Stimulated activated naive CD4-positive, alpha-beta T cell (primary cell): ENCODE measurements around the gene FAM89B.

Source experiments
- DNase-seq, 6 experiments: peaks; one replicate each; lab custom pipeline; 2025; lab: John Stamatoyannopoulos, UW

Gene FAM89B

DNA sequence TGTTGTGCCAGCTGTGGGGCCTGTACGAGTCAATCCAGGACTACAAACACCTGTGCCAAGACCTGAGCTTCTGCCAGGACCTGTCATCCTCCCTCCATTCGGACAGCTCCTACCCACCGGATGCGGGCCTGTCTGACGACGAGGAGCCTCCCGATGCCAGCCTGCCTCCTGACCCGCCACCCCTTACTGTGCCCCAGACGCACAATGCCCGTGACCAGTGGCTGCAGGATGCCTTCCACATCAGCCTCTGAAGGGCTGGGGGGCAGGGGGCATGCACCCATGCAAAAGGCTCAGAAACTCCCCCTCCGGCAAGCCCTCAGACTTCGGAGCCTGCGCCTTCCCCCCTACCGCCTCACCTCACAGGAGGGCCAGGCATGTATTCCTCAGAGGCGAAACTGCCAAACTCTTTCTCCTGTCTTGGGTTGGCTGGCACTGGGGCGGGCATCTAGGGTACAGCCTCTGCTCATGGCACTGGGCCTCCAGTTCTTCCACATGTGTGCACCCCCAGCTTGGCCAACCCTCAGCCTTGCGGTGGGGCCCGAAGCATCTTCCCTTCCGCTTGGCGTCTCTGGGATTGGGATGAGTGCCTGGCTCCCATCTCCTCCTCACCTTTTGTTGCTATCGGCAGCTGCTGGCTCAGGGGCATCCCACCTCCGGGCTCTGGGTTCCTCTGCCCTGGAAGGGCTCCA is 1.2 kb downstream of the FAM89B start:
- DNase-seq = no peak

- peak; percentile 76 to 93 (median 85) for DNase-seq
These were observed 1.9 kb downstream of the FAM89B start for GRCh38 chr11:65574109-65574810.

GRCh38 chr11:65574811-65575567 is 2.7 kb downstream of the FAM89B start:
- peak in 5 of 6 experiments; percentile 56 to 70 (median 59) for DNase-seq

DNA sequence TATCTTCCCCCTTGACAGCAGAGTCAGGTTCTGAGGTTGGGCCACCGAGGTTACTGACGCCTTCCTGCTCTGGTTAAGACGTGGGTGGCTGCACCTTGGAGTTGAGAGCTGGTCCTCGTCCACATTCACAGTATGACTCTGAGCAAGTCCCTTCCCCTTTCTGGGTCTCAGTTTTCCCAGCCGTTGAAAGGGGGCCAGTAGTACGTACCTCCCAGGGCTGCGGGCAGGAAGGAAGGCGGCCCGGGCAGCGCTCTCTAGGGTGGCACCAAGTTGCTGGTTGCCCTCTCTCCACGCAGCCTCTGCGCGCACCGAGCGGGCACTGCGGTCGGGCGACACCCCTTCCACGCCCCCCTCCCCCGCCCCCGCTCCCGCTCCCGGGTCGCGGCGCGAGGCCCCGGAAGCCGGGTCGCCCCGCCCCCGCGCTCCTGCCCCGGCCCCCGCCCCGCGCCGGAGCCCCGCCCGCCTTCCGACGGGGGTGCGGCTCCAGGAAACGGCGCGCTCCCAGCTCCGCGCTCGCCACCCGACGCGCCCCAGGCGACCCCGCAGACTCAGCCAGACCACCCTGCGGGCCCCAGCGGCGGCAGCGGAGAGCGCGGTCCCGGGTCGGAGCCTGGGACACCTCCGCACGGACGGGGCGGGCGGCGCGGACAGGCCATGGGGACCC is 3.4 kb downstream of the FAM89B start, which contains the start of gene EHBP1L1:
Gene EHBP1L1 (plus strand): TSS at position 486 of the 664 bp plus-strand sequence. CDS start 250 bp downstream, outside the sequence.
- DNase-seq = peak; percentile 66 to 89 (median 78)

- no peak for DNase-seq
These were observed 4.0 kb downstream of the FAM89B start for GRCh38 chr11:65576232-65576866.

GRCh38 chr11:65576867-65577755 is 4.8 kb downstream of the FAM89B start:
- DNase-seq = peak in 1 of 6 experiments; percentile 26

GRCh38 chr11:65577756-65578109 is 5.4 kb downstream of the FAM89B start:
- no peak for DNase-seq

- no peak for DNase-seq
These were observed 5.8 kb downstream of the FAM89B start for GRCh38 chr11:65578134-65578533.

DNA sequence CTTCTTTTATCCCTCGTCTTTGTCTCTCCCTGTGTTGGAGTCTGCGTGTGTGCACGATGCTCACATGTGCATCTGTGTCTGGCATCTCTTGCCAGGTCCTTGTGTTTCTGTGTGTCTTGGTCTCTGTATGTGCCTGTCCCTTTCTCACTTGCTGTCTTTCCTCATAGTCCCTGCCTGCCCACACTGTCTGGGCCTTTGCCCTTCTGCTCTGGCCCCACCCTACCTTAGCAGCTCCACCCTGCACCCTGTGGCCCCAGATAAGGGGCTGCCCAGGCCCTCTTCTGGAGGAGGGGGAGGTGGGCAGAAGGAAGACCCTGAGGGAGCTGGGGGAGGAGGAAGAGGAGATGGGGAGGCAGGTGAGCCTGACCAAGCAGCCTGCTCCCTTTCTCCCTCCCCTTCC is 6.3 kb downstream of the FAM89B start:
- DNase-seq = no peak

DNA sequence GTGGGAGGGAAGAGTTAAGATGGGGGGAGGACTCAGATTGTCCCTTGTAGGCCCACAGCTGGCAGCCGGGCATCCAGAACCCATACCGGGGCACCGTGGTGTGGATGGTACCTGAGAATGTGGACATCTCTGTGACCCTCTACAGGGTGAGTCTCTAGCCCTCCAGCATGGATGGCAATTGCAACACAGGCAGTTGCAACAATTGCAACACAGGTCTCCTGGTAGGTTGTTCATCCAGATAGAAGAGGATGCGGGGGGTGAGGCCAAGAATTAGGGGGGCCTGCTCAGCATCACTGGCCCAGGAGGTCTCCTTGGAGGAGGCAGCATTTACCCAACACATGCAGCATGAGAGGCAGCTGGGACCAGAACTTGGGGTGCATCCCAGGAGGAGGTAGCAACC is 7.0 kb downstream of the FAM89B start:
- no peak for DNase-seq

GRCh38 chr11:65580031-65580692 is 7.8 kb downstream of the FAM89B start:
- no peak for DNase-seq

- no peak for DNase-seq
These were observed 8.4 kb downstream of the FAM89B start for GRCh38 chr11:65580756-65581155.

DNA sequence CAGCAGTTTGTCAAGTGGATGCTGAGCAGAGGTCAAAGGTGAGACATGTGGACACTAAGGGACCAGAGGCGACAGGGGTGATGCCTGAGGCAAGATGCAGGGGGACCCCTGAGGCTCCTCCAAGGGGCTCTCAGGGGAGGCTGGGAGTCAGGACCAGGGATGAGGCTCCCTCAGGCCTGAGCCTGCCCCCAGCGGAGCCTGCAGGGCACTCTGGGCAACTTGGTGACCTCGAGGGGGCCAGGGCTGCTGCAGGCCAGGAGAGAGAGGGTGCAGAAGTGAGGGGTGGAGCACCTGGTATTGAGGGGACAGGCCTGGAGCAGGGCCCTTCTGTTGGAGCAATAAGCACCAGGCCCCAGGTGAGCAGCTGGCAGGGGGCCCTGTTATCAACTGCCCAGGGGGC is 9.6 kb downstream of the FAM89B start:
- DNase-seq = no peak

GRCh38 chr11:65583589-65583988 is 11.3 kb downstream of the FAM89B start:
- no peak for DNase-seq

DNA sequence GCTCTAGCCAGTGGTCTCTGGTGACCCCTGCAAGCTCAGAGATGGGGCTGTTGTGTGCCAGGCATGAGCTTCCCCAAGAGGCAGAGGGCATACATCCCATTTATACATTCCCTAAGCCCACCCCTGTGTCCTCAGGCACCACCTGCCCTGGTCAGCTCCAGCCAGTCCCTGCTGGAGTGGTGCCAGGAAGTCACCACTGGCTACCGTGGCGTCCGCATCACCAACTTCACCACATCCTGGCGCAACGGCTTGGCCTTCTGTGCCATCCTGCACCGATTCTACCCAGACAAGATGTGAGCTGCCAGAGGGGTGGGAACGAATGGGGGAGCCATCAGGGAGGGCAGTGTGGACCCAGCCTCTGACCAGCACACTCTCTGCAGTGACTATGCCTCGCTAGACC is 11.8 kb downstream of the FAM89B start:
- no peak for DNase-seq

- no peak for DNase-seq
These were observed 12.4 kb downstream of the FAM89B start for GRCh38 chr11:65584723-65585171.

DNA sequence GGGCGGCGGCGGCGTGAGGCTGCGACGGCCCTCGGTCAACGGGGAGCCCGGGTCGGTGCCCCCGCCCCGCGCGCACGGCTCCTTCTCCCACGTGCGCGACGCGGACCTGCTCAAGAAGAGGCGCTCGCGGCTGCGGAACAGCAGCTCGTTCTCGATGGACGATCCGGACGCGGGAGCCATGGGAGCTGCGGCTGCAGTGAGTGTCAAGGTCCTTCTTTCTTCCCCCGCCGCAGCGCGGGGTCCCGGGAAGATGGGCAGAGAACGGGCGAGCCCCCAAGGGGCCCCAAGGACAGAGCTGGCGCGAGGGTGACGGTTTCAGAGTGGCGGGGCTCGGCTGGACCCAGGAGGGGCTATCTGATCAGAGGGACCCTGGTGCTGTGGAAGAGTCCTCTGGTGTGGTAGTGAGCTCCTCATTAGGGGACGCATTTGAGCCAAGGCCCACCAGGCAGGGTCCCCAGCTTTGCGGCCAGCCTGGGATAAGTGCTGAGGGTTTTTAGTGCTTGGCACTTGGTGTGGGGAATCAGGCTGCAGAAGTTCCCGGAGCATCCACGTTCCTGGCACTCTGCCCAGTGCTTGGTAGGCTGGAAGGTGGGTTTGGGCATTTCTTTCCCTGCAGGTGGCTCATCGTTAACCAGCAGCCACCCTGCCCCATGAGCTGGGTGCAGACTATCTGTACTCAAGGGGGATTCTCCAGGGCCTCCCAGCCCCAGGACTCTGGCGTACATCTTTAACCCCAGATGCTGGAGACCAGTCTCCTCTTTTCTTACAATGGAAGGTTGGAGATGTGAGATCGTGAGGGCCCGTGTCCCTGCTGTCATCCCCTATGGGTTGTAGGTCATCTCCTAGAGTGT is 13.3 kb downstream of the FAM89B start:
- DNase-seq = no peak

GRCh38 chr11:65586247-65586630 is 13.9 kb downstream of the FAM89B start:
- no peak for DNase-seq

GRCh38 chr11:65586676-65587075 is 14.3 kb downstream of the FAM89B start:
- DNase-seq = no peak
